CD4-positive, alpha-beta T cell treated with Interleukin-17A for 1 hour (primary cell): Measurements from ENCODE around the gene GOT1.

Experiments used
- DNase-seq: peaks from one replicate; pipeline ENCODE4 v3.0.0-alpha.2; 2020

Gene GOT1

DNA sequence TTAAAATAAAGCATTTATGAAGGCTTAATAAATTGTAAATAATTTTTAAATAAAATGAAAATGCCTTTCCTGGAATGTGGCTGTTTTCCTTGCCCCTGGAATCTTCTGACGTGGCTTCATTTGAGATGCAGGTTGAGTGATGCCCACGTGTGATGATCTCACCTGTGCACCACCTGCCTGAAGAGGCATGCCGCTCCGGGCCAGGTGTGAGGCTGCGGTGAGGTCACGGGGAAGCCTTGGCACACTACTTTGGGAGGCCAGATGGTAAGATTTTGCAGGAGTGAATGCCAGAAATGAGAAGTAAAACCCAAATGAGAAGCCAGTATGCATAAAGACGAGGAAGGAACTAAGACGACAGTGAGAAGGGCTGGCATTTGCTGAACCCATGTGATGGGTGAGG lies 36.2 kb downstream of the GOT1 start:
- no peak for DNase-seq

DNA sequence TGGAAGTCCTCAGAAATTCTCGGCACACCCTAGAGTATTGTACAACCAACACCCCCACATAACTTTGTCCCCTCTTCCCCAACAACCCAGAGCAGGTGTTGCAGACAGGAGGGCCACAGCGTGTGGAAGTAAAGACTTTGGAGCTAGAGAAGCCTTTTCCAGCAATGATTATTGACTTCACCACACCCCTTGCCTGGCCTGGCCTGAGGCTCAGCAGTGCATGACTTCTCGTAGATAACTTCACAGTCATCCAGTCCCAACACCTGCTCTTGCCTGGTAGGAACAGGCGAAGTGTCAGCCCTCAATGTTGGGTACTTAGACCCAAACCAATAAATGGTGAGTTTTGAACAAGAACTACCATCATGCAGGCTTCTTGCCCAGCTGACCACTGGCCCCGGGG lies 36.7 kb downstream of the GOT1 start:
- DNase-seq = no peak

DNA sequence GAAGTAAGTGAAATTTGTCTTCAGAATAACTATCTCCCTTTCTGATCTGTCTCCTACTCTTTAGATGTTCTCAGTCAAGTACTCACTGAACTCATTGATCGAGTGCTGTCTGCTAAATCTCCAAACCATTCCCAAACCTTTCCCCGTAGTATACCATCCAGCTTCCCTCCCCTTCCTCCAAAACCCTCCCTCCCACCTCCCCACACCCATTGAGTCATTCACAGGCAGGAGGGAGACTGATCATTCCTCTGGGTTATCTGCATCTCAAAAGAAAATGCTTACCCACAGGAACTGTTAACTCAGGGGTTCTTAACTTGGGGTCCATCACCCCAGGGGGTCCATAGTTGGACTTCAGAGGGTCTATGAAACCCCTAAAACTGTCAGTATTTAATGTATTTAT lies 37.4 kb downstream of the GOT1 start:
- no peak for DNase-seq

DNA sequence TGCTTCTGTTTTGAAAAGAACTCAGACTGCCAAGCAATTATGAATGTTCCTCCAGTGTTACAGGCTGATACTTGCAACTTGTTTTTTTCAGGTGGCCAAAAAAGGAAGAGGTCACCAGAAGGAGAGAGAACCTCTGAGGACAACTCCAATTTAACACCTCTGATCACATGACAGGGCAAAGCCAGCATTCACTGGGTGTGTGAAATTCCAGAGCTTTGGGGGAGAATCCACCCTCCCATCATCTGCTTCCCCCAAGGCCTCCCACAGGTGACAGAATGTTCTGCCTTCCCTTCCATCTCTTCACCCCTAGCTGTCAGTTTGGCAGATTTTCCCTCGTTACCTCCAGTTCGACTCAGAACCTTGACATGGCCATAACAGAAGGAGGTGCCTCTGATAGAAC lies 39.1 kb downstream of the GOT1 start:
- no peak for DNase-seq

DNA sequence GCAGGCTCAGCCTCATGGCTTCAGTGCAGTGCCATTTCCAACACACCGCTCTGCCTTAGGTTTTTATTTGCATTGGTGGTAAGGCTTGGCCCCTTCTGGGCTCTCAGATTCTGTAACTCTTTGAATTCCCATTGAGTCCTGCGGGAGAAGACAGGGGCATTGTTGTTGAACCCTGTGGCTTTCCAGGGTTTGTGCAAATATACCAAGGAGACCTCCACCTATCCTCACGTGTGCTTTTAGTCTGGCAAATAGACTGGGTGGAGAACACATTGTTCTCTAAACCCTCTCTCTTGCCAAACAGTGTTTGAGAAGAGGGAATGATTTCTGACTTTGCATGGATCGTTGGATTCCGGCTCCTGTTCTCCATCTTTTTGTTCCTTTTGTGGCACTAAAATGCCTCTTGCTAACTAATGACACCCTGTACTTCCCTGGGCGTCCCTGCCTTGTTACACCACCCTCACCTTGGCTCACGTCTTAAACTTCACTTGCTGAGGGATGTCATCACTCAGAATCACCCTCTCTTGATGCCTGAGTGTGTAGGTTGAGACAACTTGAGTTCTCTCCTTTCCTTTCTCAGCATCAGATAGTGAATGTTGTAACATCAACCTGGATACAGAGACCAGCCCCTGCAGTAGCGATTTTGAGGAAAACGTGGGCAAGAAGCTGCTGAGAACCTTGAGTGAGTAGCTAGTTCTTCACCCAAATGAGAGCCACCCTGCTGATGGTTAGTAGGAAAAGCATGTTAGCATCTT lies 40.5 kb downstream of the GOT1 start:
- DNase-seq = no peak

DNA sequence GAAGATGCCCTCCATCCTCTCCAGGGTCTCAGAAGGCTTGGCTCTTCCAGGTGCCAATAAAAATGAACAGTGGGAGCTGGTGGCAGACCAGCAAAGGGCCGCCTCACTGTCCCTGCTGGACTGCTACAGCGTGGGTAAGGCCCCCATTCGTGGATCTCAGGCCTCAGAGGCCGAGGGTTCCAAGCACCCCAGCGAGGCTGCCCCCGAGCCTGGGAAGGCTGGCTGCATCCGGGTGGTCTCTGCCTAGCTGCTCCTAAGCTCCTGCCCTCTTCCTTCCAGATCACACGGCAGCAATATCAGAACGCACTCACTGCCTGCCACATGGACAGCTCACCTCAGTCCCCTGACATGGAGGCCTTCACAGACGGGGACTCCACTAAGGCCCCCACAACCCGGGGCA lies 42.9 kb downstream of the GOT1 start:
- no peak for DNase-seq

DNA sequence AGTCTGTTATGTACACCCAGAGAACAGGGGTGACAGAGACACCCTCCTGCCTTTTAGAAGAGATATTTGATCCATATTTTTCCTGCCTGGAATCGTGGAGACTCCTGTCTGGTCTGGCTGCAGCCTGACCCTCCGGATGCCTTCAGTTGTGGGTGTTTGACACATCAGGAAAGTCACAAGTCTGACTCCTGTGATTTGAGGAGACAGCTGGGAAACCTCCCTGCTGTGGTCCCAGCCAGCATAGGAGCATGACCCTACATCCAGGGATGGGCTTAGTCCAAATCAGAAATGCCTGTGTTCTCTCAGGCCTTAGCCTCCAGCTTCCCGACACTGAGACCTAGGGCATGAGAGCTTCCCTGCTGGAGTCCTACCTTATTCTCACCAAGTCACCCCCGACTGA lies 43.4 kb downstream of the GOT1 start:
- no peak for DNase-seq

DNA sequence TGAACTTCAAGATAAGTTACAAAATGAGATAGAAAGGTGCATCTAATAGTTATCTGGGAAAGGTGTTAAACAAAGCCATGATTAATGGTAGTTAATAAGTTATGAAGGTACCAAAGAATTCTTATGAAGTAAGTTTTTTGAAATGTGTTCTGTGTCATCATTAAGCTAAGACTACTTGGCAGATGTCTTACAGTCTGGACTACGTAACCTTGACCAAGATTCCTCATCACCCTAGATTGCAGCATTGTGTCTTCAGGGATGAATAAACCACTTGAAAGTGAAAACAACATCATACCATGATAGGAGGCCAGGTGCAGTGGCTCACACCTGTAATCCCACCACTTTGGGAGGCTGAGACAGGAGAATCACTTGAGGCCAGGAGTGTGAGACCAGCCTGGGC lies 48.2 kb downstream of the GOT1 start:
- no peak for DNase-seq

DNA sequence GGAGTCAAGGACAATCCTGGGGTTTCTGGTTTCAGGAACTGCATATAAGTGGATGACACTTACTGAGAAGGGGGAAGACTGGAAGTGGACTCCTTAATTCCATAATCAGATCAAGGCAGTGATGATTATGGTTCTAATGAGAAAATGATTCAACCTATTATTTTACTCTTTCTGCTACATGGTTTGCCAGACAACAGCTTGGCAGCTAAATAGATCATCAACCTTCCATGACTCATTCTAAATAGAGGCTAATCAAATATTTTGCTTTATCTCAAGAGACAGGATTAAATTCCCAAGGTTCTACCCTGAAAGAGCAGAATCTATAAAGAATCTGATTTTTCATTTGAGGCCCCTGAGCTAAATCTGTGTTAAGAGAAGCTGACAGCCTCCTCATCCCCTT lies 55.0 kb downstream of the GOT1 start:
- no peak for DNase-seq

DNA sequence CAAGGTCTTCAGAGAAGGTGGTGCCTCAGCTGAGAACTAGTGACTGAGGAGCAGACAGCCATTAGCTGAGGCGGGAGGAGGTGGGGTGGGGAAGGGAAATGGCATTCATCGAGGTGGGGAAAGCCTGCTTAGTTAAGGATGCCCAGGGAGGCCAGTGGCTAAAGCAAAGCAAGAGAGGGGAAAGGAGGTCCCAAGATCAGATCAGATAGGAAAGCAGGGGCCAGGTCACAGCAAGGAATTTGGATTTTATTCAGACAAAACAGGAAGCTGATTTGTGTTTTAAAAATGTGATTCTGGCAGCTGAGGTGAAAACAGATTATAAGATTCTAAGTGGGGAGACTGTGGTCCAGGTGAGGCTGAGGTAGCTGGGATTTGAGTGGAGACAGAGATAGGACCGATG lies 55.5 kb downstream of the GOT1 start:
- no peak for DNase-seq

DNA sequence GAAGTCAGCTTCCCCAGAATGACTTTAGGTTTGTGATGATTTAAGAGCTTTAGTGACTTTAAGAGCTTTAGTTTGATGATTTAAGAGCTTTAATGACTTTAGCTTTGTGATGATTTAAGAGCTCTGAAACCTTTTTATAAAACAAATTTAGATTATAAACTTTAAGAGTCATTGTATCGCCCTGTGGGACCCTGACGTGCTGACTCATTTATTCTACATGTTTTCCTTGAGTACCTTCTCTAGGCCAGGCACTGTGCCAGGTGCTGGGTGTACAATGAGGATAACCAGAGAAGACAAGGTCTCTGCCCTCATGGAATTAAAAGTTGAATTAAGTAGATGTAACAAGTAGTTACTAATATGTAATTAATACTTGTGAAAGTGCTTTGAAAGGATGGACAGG lies 55.9 kb downstream of the GOT1 start:
- DNase-seq = no peak

DNA sequence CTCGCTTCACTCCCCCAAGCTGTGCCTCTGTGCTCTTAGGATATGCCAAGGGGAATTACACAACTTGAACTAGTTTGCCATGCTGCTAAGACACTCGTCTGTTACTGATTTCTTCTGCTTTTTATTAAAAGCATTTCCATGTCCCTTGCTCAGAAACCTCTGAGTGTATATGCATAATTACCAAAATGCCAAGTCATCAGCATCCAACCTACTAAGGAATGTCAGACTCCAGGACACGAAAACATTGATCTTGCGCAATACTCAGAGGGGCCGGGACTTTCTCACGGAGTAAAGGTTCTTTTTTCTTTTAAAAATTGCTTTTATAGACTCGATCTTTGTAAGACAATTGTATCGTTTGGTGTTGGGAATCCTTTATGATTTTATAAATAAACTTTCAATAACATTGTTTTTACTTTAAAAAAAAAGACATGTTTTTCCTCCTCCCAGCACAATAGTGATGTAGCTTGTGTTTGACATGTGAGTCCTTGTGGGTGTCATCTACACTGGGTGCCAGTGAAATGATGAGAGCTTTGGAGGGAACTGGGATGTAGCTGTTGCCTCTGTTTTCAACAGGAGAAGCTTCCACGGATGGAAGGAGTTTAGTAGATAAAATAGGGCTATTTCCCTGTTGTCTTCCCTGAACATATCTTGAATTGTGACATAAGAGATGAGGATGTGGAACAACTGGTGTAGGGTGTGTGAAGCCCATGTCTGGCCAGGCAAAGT lies 57.7 kb downstream of the GOT1 start:
- DNase-seq = no peak

DNA sequence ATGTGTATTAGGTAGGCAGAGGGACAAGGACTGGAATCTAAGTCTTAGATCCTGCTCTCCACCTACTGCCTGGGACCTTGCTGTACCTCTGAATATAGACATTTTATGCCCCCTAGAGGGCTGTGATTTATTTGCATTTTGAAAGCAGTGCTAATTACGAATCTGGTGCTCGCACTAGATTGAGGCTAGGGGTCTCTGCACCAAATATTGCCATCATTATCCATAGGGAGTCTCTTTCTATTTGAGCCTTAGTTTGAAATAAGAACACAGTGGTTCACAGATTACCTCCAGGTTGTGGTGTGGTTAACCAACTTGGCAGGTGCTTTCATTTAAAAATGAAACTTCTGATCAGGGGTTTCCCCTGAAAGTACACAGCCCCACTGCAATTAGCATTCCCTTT lies 59.4 kb downstream of the GOT1 start:
- no peak for DNase-seq

DNA sequence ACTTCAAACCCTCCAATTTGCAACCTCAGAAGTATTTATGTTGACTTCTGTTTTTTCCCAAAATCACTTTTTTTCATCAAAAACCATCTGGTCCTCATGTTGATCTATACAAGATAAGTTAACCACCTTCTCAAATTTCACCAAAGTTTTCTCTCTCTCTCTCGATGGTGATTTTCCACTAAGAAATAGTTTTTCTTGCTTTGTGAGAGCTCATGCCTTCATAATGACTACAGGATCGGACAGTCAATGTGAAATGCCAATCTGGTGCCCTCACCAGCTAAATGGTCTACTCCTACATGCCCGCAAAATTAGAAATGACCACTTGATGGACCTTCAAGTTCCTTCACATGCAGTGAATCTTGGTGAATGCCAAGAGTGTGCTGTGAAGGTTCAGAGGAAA lies 60.9 kb downstream of the GOT1 start:
- no peak for DNase-seq

DNA sequence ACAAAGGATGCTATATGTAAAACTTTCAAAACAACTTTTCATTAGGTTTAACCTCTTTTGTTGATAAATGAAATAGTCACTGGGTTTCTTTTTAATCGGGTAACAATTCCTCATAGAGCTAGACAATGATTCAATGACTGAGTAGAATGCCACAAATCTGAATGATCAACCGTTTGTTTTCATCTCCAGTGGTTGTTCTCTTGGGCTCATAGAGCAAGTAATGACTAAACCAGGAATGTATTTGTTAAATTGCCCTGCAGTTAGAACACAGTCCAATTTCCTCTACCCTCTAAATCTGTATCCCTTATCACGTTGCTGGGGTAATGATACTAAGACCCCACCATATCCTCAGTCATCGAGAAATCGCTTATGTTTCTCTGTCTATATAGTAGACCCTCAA lies 61.3 kb downstream of the GOT1 start:
- no peak for DNase-seq

DNA sequence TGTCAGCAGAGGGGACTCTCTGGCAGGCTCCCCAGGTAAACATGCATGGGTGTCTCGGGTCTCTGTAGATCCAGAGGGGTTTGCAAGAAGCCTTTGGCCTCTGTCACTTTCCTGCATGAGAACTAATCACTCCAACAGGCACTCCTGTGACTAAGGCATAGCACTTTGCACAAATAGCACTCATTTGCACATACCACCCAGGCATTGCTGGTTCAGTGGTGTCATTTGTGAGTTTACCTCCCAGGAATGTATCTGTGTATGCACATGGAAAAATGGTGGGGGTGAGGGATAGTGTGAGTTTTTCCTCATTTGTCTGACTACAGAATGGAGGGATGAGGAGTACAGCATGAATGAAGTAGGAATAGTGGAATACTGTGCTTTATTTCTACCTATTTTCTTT lies 61.8 kb downstream of the GOT1 start:
- no peak for DNase-seq

DNA sequence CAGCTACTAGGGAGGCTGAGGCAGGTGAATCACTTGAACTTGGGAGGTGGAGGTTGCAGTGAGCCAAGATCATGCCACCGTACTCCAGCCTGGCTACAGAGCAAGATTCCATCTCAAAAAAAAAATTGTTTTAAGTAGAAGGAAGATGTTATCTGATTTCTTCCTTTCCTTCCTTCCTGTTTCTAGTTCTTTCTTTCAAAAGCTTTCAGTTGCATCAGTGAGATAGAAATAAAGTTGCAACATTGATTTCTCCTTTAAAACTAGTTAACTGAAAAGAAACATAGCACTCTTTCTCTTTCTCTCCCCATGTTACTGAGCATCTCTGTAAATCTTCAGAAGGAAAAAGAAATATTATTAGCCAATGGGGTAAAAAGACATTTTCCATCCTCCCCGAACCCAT lies 63.8 kb downstream of the GOT1 start:
- no peak for DNase-seq

DNA sequence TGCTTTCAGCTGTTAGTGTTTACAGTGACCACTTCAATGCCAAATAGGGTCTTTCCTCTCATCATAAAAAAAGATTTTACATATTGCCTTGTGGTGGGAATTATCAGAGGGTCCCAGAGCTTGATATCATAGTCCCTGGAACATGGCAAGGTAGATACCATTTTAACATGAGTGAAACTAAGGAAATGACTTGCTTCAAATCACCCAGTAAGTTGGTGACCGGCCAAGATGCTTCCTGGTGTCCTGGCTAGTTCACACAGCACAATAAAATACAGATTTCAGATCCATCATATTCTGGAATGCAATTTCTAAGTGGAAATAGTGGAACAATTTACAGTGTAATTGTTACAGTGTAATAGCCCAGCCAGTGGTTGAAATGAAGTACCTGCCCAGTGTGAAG lies 64.7 kb downstream of the GOT1 start:
- DNase-seq = no peak

DNA sequence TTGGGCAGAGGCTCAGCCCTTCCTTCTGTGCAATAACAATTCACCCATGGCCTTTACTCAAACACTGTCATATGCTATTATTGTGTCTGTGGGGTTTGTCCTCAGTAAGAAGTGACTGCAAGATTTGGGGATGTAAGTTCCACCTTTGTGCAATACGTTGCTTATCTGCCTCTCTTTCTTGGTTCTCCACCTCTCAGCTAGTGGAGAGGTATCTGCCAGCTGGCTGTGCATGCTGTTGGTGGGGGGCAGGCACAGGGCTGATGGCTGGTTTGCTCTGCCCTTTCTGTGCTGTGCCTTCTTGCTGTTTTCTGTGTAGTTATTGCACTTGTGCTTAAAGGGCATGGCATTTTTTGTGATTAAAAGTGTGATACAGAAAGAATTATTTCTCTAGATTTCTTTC lies 65.1 kb downstream of the GOT1 start:
- DNase-seq = no peak

DNA sequence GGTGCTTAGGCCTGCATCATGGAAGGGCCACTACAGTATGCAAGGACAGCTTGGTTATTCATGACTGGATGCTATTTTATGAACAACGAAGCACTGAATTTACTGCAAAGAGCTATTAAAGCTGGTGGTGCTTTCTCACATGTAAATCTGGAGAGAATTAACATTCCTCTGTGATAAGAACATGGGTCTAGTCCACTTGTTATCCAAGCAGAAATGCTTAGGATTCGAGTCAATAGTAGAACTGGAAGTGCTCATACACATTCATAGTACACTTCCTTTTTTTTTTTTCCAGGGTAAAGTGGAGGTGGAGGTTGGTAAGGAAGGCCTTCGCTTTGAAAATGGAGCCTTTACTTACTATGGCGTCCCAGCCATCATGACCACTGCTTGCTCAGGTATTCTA lies 66.3 kb downstream of the GOT1 start:
- DNase-seq = no peak

DNA sequence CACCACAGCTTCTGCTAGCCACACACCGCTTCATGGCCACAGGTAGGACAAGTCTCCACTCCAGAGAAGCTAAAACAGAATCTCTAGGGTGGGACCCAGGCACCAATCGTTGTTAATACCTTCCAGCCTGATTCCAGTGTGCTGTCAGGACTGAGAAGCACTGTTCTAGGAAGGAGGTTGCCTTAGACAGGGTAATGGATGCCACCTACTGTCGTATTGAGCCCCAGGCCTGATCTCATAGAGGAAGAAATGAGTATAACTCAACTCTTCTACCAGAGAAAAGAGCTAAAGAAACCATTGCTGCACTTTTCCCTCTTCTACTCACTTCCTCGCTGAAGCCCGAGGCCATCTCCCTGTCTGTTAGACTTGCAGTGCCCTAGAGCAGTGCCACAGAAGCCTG lies 69.5 kb downstream of the GOT1 start:
- no peak for DNase-seq

DNA sequence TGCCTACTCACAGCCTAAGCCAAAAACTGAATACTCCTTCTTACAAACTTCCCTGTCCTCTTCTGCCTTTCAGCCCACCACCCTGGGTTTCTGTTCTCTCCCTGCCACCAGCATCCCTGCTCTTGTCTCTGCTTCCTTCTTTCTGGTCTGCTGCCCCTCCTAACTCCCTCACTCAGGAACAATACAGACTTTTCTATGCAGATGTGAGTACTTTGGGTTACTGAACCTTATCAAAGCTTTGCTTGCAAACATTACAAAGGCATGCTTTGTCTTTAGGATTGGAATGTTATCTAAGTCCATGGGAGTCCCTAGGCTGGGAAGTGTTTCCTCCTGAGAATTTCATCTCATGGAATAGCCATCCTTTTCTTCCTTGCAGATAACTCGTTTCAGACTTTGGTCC lies 72.3 kb downstream of the GOT1 start:
- DNase-seq = no peak

DNA sequence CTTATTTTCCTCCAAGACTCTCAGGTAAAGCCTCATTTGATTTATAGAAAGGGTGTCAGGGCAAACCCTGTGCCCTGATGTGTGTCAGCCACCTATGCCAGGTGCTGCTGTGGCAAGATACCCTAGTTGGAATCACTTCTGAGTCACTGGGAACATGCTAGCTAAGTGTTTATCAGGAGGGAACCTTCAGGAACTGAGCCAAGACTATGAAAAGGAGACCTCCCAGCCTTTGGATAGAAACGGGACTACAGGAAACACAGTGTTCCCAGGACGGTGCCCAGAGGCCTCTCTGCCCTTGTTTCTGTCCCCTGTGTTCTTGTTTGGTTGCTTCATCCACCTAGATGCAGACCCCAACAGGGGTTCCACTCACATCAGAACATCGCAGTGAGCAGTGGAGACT lies 72.7 kb downstream of the GOT1 start:
- no peak for DNase-seq

DNA sequence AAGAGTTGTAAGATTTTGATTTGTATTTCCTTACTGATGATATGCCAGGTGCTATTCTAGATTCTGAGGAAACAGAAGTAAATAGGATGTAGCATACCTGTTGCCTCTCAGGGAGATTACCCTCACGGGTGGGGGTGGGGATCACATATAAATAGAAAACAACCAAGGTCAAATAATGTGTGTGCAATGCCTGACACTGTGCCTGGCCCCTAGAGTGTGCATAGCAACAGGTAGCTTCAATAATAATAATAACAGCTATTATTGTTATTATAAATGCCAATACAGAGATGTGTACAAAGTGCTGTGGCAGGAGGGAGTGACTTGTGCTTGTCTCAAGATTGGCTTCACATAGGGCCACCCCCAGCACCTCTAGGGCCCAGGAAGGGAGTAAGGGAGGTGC lies 77.2 kb downstream of the GOT1 start:
- no peak for DNase-seq

DNA sequence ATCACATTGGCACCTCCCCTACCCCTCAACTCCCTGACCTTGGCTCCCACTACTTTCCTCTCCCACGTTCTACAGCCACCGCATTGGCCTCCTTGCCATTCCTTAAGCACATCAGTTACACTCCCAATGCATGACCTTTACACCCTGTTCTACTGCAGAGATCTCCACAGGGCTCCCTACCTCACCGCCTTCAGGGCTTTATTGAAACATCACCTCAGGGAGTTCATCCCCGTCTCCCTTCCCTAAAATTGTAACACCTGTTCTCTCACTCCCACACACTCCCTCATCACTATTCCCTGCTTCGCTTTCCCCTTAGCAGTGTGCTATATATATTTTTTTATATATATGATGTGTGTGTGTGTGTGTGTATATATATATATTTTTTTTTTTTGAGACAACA lies 82.8 kb downstream of the GOT1 start:
- no peak for DNase-seq
